Type B pancreatic cell (in vitro differentiated cells): Measurements from ENCODE around the gene C10orf95. TPM values are rescaled to one million over a fixed set of nuclear protein-coding genes. Genes with fewer than 3 reads are reported as not detected.

Experiments used
- DNase-seq: peaks from one replicate; pipeline ENCODE4 v3.0.0; 2021; ENCODE audit warnings: mixed read lengths; ENCODE audit not compliant: unreplicated experiment; ENCODE audit errors: extremely low spot score
- H3K27ac Mint-ChIP-seq: 2 replicates; pipeline ENCODE4 v1.8.0; 2021; ENCODE audit warnings: mild to moderate bottlenecking, mixed read lengths
- H3K27me3 Mint-ChIP-seq: 2 replicates; pipeline ENCODE4 v1.8.0; 2021; ENCODE audit warnings: mixed read lengths
- H3K36me3 Mint-ChIP-seq: 2 replicates; pipeline ENCODE4 v1.8.0; 2021; ENCODE audit warnings: mixed read lengths
- H3K4me1 Mint-ChIP-seq: one replicate; pipeline ENCODE4 v1.8.0; 2021; ENCODE audit warnings: mixed read lengths; ENCODE audit not compliant: unreplicated experiment
- H3K4me3 Mint-ChIP-seq: 2 replicates; pipeline ENCODE4 v1.8.0; 2021; ENCODE audit warnings: mild to moderate bottlenecking, mixed read lengths
- H3K9me3 Mint-ChIP-seq: 2 replicates; pipeline ENCODE4 v1.8.0; 2021; ENCODE audit warnings: mixed read lengths
- CTCF ChIP-seq: fragments of 200-600 bp; sonication (generic); conservative IDR thresholded peaks from 2 replicates; pipeline ENCODE4 v1.5.0; 2021; ENCODE audit warnings: antibody characterized with exemption, mild to moderate bottlenecking
- total RNA-seq: library from RNA; stranded (reverse); gene quantifications from 2 replicates; pipeline ENCODE4 v1.2.1, GENCODE V29; 2021; ENCODE audit warnings: low replicate concordance

The C10orf95 gene
- total RNA-seq, 1 donor from 2014 or later = 0.75 TPM

GRCh38 chr10:102412293-102412692, 39.0 kb downstream of the C10orf95 start:
- H3K27me3 Mint-ChIP-seq = peaks cover 77% of the 10 kb centered on the region
- no peak for TF ChIP-seq CTCF
- H3K27ac Mint-ChIP-seq = no peak overlapping the region
- H3K9me3 Mint-ChIP-seq = no peaks in the 10 kb centered on the region
- peaks cover 18% of the 10 kb centered on the region for H3K4me1 Mint-ChIP-seq
- H3K4me3 Mint-ChIP-seq = no peak overlapping the region
- DNase-seq = peak; percentile 65
- H3K36me3 Mint-ChIP-seq = peaks cover 4% of the 10 kb centered on the region

DNA sequence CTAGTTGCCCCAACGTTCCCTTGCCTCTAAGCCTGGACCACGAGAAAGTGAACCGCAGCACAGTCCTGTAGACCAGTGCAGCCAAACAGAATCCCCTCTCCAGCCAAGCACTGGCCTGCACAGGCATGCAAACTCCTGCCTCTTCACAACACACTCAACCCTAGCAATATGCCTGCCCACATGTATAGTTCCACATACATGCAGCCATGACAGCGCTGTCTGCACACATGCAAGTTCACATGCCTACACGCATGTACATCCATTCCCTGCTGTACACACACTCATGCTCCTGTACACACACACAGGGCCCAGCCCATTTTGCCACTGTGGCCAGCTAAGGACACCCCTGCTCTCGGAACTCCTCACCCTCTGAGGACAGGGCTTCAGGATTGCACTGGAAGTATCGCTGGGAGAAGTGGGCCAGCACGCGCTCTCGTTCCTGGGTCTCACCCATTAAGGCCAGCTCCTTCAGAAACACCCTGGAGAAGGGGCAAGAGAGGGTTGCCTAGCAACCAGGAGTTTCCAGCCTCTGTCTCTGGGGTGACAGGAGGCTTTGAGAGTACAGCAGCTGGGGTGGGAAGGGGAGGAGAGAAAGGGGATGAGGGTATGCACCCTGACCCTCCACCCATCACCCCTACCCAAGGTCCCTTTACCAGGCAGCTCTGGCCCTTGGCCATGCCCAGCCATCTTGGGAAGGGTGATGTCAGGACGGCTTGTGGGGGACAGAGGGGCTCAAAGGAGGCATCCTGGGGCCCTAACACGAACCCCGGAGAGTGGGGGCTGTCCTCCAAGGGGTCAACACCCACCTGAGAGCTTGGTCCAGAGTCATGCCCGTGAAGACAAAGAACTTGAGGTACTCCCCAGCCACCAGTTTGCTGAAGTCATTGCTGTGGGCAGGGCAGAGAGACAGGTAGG, 39.7 kb downstream of the C10orf95 start:
- Mint-ChIP-seq H3K36me3 (peaks cover 4% of the 10 kb centered on the region), H3K4me1 (peaks cover 18% of the 10 kb centered on the region), H3K9me3 (no peaks in the 10 kb centered on the region), H3K4me3 (peak overlapping the region; percentile 83), H3K27ac (peak overlapping the region; percentile 63), H3K27me3 (peaks cover 79% of the 10 kb centered on the region)
- DNase-seq = no peak
- no peak for TF ChIP-seq CTCF

DNA sequence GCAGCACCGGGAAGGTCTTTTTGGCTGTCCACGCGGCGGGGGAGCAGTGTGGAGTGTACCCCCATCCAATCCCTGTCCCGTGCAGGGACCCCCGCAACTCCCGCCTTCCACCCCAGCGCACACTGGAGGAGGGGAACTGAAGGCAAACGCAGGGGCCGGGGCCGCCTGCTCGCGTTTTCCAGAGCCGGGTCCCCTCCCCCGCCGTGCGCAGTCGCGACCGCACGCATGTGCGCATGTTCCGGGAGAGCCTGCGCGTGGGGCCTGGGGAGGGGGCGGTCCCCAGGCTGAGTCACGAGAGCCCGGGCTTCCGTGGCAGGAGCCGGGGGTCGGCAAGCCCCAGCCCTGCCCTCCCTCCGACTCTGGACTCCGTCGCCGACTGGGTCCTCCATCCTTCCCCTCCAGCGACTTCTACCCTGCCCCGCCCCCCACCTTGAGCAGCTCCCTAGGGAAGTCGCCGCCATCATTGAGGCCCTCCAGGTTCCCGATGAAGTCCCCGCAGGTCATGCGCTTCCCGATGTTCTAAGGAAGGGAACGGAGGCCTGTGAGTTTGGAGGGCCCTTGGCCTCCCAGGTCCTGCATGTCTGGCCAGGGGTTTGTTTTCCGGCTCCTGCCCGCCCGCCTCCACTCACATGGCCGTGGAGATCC, 40.8 kb downstream of the C10orf95 start:
- peaks cover 82% of the 10 kb centered on the region for H3K27me3 Mint-ChIP-seq

GRCh38 chr10:102409604-102410428, 41.5 kb downstream of the C10orf95 start:
- H3K27me3 Mint-ChIP-seq = peaks cover 77% of the 10 kb centered on the region
- peak overlapping the region; percentile 82 for H3K4me3 Mint-ChIP-seq
- no peak for DNase-seq
- peak overlapping the region; percentile 20 for H3K27ac Mint-ChIP-seq
- peaks cover 4% of the 10 kb centered on the region for H3K36me3 Mint-ChIP-seq
- peaks cover 18% of the 10 kb centered on the region for H3K4me1 Mint-ChIP-seq
- no peak for TF ChIP-seq CTCF
- no peaks in the 10 kb centered on the region for H3K9me3 Mint-ChIP-seq

More for the DNA sequence above, 40.8 kb downstream of the C10orf95 start:
- peak; percentile 77 for DNase-seq
- no peak for TF ChIP-seq CTCF
- H3K36me3 Mint-ChIP-seq = peaks cover 4% of the 10 kb centered on the region
- H3K9me3 Mint-ChIP-seq = no peaks in the 10 kb centered on the region
- H3K4me3 Mint-ChIP-seq = peak overlapping the region; percentile 83
- peak overlapping the region; percentile 63 for H3K27ac Mint-ChIP-seq
- H3K4me1 Mint-ChIP-seq = peaks cover 18% of the 10 kb centered on the region
